Inflammatory macrophage (primary cell): ENCODE data around the gene SPINK8.
"Not testable (repeated sequence)": the region's sequence is repeated elsewhere in the genome, so short reads cannot be mapped to it uniquely, and the experiment has no call there.

ENCODE experiments used
- DNase-seq, 2 donors: peaks; one replicate each; pipeline ENCODE4 v3.0.0-alpha.2; 2020 to 2022
- total RNA-seq, 18 experiments: gene quantifications; one replicate each; lab custom pipeline; 2026; ENCODE audit warnings: mixed read lengths in 6 of 18, inconsistent platforms in 2 of 18; lab: John Stamatoyannopoulos, UW

The SPINK8 gene
- total RNA-seq, result 0 to 0.12 (median 0) reads per million in 18 experiments

DNA sequence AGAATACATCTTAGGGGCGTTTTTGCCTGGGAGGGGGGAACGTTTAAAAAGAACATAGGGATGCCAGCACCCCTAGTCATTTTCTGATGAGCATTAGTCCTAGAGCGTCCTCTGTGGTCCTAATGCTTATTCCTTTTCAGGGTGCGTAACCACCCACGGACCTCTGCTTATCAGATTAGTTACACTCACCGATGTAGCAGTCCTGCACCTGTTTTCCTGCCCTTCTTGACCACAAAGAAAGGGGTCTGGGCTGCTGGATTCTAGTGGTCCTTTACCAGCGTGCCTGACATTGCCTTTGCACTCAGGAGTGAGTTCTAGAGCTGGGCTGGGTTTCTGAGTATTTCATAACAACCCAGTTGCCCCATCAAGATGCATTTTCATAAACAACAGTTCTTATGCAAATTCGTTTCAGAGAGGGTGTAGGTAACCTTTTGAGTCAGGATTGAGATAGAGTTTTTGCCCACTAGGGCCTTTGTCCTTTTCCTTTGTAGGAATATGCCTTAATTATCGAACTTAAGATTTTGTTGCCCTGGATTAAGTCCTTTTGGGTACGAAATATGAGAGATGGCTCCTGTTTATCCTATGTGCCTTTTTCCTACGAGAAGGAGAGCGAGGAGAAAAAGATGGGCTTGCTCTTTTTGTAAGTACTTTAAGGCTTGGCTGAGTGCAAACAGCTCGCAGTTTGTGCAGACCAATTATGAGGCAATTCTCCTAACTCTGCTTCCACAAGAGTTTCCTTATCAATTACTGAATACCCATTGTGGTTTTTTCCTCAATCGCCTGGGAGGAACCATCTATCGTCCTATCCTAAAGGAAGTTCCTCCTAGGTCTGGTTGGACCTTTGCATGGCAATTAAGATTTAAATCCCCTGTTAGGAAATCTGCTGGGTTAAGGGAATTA is at the start of gene SPINK8:
TSS of gene SPINK8 (minus strand) at position 316 of the 900 bp plus-strand sequence. CDS start 5,320 bp downstream, outside the sequence.
- DNase-seq, result peak in 1 of 2 donors; percentile 27

DNA sequence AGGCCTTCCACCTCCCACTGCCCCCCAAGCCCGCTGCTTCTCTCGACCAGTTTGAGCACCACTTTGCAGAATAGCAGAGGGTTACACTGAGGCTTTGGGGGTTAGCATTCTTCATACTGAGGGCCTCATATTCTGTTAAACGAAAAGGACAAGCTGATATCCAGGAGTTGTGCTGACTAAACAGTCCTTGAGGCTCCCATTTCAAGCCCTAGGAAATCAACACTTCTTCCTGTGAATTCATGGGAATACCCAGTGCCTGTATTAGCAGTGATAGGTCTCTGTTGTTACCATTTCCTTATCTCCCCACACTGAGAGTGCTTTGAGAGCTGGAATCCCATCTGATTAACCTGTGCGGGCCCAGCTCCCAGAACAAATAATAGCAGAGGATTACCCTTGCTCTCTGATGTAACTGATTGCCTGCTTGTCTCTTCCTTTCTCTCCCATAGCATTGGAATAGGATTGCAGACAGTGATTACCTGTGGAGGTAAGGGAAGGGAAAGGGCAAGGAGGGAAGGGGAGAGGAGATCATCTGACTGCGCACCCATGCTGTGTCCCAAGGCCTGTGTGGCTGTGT is 39.5 kb upstream of the SPINK8 start:
- no peak for DNase-seq

DNA sequence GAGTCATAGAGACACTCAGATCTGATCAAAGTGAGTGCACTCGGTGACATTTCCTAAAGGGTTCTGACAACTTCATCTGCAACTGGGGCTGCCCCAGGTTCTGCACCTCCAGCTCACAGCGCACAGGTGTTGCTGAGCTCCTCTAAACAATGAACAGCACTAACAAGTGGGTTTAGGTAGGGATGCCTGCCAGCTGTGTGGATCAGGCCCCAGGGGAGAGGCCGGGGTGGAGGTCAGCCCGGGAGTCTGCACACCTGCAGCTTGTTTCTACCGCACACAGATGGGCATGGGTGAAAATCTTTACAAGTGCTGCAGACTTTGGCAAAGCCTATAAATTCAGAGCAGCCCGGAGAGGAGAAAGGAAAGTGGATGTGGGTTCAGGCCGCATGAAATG is 38.9 kb upstream of the SPINK8 start:
- DNase-seq, result no peak

DNA sequence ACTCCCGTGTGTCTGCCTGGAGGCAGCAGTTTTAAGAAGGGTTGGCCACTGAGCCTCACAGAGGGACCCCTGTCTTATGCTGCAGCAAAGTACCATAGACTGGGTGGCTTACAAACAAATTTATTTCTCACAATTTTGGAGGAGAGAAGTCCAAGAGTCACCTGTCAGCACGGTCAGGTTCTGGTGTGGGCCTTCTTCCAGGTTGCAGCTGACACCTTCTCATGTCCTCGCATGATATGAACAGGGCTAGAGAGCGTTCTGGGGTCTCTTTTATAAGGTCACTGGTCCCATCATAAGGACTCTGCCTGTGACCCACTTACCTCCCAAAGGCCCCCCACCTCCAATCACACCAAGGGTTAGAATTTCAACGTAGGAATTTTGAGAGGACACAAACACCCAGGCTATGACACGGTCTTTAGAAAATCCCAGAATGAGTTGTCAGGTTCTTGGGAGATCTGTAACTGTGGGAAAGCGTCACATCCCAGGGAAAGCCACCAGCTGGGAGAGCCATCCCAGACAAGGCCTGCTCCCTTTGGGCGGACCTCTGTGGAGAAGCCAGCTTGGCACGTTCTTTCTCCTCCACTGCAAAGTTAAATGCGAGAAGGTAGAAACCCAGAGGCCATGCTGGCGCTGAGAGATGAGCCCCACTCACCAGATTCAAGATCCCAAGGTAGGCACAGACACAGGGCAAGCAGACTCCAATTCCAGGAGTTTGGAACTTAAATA is 38.4 kb upstream of the SPINK8 start, which contains the start of gene FBXW12:
TSS of gene FBXW12 (plus strand) at position 569 of the 726 bp plus-strand sequence. CDS start 549 bp downstream, outside the sequence.
- DNase-seq, result no peak

DNA sequence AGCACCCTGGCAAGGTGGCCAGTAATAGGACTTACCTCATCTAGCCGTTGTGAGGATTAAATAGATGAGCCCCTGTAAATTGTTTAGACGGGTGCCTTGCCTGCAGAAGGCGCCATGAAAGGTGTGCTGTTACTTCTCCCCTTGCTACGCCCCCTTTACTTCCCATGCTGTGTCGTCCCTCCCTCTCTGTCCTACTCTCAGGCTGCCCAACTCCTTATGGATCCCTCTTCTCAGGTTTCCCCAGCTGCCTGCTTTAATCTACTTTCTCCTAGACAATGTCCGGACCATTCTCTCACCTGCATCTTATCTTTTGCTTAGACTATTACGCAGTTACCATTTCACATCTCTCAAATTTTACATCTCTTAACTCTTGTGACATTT is 36.9 kb upstream of the SPINK8 start:
- no peak for DNase-seq

DNA sequence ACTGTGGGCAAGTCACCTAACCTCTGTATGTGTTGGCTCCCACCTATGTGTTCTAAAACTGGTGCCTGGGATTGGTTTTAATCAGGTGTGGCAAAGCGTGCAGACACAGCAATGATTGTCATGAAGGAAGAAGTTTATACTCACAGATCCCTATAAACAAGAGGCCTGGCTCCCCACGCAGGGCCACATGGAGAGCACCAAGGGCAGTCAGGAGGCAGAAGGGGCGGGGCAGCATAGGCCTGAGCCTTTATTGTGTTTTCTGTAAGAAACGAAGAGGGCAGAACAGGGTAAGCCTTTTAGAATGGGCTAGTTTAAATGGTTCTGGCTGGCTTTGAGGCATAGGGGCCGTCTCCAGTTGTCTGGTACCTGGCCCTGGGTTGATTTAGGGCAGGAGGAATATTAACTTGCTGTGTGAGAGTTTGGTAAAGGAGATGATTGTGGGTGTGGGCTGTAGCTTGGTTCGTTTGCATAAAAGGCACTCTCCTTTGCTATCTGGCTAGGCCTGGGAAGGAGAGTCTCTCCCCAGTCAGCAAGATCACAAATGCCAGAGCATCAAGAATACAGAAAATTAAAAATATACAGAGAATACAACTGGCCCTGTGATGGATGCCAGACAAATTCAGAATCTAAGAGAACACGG is 36.4 kb upstream of the SPINK8 start:
- DNase-seq, result no peak

DNA sequence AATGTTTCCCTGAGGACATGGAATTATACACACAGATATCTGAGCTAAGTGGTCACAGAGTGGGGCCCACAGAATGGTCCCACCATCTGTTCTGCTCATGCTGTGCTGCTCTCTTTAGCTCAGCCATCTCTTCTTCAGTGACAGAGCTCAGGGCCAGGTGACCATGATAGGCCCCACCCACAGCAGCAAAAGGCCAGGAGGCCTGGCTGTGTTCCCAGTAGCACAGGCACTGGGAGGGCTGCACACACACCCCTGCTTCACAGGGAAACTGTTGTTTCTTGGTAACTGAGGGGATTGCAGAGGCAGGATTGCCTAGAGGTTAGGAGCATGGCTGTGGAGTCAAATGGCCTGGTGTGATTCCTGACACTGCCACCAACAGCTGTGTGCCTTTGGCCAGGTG is 33.7 kb upstream of the SPINK8 start:
- no peak for DNase-seq

DNA sequence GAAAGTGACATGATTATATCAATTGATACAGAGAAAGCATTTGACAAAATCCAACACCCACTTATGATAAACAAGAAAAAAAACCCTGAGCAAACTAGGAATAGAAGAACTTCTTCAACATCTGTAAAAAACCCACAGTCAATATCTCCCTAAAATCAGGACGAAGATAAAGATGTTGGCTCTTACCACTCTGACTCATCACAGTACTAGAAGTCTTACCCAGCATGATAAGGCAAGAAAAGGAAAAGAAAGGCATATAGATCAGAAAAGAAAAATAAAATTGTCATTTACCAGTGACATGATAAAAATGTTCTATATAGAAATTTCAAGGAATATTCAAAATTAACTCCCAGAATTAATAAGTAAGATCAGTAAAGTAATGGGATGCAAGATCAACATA is 31.4 kb upstream of the SPINK8 start:
- DNase-seq, result no peak

DNA sequence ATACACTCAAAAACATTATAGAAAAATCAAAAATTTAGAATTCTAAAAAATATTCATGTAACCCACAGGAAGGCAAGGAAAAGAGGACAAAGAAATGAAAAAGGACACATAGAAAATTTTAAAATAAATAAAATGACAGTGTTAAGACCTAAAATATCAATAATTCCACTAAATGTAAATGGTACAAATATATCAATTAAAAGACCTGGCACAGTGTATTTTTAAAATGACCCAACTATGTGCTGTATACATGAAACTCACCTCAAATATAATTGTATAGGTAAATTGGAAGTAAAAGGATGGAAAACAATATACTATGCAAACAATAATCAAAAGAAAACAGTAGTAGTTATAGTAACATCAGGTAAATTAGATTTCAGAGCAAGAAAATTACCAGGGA is 28.5 kb upstream of the SPINK8 start:
- no peak for DNase-seq

DNA sequence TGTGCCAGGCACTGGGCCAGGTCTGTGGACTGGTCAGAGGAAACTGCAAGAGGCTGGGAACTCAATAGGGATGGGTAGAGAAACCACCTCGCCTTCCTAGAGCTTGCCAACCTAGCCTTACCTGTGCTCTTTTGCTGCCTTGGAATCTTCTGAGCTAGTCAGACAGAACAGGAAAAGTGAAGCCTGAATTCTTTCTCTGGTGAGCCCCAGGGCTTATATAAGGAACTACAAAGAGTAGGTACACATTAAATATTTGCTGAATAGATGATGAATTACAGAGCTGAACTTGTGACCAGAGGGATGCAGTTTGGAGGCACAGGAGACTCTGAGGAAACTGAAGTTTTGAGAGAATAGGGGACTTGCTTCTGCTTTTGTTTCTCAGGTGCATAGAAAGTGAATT is 23.0 kb upstream of the SPINK8 start:
- no peak for DNase-seq

DNA sequence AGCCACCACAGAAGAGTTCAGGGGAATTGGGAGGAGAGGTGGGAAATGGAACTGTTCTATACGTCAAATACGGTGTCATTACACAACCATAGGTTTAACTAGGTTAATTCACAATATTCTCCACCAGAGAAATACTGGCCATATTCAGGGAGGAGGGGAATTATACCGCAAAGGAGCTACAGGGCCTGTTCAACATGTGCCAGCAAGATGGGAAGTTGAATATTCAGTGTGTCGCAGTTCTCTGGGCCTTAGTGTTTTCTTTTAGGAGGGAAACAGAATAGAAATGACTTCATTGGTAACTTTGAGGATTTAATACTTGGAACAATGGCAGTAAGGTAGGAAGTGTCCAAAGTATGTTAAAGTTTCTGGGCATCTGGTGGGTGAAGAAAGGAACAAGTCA is 20.5 kb upstream of the SPINK8 start:
- DNase-seq, result no peak

DNA sequence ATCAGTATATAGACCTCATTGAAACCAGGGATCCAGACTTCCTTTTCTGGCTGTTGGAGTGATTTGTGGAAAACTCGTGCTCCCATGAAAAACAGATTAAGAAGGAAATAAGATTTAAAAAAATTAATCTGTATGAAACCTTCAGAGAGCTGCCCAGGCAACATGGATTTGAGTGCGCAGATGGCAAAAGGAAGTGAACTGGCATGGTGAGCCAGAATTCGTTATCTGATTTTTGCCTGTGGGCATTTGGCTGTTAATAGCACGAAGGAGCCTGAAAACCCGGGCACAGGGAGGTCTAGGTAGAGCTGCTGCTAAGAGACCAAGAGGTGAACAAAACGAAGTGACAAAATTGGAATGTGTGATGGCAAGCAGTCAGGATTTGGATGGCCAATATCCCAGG is 19.1 kb upstream of the SPINK8 start:
- no peak for DNase-seq

DNA sequence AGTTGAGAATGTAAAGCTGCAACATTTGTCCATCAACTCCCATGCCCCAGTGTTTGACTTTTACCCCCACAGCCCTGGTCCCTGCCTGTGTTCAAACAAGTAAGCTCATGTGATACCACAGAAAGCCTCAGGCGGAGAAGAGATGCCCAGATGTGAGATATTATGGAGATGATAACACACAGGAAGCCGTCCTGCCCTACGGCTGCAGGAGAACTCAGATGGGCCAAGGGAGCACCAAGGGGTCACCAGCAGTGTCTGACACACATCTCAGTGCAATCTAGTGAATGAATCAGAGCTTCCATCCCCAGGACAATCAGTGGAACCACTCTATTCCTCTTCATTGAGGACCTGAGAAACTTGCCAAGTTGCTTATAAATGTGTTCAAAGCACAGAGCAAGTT is 14.0 kb upstream of the SPINK8 start:
- DNase-seq, result no peak

DNA sequence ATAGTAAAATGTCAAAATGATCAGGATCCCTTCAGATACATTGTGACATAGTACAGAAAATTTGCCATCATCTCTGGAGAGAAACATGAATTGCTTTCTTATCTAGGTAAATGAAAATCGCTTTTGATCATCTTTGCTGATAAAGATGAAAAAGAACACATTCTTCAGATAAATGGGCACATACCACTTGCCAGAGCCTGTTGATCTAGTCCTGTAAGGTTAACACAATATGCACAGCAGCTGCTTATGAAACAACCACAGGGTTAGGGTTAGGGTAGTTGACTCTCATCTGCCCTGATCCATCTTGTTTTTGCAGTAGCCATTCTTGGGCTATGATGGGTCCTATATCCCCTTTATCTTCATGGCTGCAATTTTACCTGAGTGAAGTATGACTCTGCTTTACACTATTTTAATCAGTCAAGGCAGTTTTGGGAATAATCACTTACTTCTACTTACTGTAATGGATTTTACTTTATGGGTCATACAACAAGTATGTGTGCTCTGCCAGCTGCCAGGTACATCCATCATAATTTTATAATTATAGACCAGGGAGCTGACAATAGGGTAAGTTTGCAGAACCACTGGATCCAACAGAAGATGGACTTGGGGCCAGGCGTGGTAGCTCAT is 12.6 kb upstream of the SPINK8 start:
- DNase-seq, result no peak

DNA sequence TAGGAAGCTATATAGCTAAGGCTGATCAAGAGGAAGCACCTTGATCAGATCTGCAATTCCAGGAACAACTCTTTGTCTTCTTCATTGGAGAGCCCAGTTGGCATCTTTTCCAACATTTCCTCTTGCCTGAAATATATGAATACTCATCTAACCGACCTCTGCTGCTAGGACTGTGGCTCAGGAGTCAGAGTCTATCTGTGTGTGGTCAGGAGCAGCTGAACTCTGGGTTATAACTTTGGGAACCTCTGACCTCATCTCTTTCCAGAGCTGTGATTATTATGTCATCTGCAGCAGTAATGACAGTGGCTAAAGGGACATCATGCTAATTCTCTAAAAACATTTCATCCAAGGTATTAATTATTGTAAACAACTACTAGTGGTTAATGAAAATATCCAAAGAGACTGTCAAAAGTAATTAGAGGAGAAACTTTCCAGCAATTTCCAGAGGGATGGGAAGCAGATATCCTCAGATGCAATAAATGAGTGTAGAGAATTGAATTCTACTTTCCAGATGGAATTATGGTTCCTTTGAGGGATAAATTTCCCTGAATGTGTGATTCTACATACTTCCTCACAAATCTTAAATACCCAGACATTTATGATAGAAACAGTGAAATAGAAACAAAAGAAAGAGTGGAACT is 11.5 kb upstream of the SPINK8 start:
- DNase-seq, result no peak

DNA sequence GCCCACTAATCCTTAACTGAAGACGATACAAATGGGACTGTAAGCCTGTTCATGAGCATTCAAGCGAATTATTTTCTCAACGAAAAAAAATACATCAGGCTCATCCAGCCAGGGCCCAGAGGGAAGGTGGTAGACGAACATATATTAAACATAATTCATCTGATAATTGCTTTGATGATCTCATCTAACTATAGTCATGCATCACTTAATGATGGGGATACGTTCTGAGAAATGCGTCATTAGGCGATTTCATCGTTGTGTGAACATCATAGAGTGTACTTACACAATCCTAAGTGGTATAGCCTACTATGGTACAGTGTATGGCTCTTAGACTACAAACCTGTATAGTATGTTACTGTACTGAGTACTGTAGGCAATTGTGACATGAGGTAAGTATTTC is 10.0 kb upstream of the SPINK8 start:
- DNase-seq, result no peak

DNA sequence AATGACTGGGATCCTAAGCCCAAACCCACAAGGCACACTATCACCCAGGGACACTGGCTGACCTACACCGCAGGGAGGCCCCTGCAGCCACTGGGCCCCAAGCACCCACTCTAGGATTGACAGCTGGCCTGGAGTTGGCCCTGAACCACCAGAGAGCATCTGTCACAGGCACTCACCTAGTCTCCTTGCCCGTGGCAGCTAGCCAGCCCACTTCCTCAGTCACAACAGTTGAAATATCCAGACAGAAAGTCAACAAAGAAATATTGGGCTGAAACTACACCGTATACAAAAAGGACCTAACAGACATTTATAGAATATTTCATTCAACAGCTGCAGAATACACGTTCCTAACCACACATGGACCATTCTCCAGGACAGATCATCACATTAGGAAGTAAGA is 5.2 kb upstream of the SPINK8 start:
- no peak for DNase-seq

DNA sequence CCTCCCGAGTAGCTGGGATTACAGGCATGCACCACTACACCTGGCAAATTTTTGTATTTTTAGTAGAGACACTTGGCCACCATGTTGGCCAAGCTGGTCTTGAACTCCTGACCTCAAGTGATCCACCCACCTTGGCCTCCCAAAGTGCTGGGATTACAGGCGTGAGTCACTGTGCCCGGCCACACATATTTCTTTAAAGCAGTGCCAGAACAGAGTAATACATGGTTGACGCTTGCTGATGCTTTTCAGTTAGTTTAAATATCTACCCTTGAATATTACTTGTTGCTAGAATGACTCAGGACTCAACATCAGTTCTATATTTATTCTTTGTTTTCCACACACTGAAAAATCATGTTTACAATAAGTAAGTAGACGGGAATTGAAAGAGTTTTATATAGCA is 4.1 kb upstream of the SPINK8 start:
- DNase-seq, result not testable (repeated sequence)

DNA sequence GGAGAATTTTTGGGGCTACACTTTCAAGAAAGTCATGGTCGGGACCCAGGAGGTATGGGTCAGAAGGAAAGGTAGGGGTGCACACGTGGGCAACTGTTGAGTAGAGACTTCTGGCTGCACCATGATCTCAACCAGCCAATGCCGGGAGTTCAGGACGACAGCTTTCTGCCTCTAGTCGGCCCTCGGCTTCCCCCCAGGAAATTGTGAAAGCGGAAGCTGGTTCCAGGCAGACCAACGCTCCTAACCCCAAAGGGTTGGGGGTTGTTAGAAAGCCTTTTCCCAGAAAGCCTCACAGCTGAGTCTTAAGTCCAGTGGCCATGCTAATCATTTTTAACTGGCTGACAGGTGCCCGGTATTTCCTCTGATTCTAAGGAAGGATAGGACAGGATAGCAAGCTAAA is 1.8 kb upstream of the SPINK8 start:
- DNase-seq, result peak; percentile 39 to 55

DNA sequence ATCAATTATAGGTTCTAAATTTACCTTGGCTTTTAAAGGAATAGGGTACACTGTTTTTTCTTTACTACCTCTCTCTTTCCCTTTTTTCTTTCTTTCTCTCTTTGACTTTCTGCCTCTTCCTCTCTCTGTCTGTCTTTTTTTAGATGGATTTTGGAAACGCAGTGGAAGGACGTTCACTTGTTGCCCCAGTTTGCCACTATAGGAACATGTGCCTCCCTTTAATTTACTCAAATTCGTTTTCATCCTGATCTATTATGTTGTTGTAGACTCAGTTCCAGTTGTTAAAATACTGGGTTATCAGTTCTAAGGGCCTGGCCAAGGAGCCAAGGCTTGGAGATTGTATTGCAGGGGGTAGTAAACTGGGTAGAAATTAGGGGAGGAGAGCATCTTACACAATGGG is 1.1 kb upstream of the SPINK8 start:
- DNase-seq, result no peak

DNA sequence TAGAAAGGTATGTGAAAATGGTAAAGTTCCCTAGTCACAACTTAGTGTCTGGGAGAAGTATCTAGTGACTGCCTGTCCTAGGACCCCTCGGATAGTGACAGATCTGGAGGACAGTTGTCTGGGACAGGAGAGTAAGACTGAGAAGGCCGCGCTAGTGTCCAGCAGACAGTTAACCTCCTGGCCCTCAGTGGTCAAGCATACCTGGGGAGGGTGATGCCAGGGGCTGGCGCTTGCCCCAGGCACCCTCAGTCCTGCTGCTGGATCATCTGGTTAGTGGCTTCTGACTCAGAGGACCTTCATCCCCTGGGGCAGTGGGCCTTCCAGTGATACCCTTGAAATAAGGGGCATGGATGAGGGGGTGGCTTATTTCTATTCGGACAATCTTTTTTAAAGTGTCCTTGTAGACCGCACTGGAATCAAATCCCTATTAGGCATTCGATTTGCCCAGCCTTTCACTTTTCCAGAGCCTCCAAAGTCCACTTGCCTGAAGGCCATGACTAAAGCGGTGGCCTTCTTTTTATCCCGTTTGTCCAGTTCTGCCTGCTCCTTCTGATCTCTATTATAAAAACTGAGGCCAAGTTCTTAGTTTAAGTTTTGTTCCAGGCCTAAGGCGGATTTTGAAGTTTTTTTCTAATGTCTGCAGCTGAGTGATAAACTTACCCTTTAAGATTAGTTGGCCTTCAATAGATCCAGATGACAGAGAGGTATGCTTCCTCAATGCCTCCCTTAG is 1.6 kb downstream of the SPINK8 start:
- not testable (repeated sequence) for DNase-seq
